Fibroblast of pulmonary artery (primary cell): Measurements from ENCODE around the gene TRUB2.

Experiments
- DNase-seq: peaks from one replicate; pipeline ENCODE4 v3.0.0-alpha.2; 2010; ENCODE audit warnings: low read depth
- H3K4me3 ChIP-seq: replicated peaks from 2 replicates; pipeline ENCODE4 v1.5.1; 2011; ENCODE audit warnings: low read depth, mild to moderate bottlenecking, control low read depth, low read length, moderate library complexity
- TF ChIP-seq, protein P1 (sequence below): IDR thresholded peaks from 2 replicates; pipeline ENCODE4 v1.5.1; 2011; ENCODE audit warnings: mild to moderate bottlenecking, control low read depth, low read length, inconsistent platforms; ENCODE audit errors: missing control alignments

TRUB2 gene

DNA sequence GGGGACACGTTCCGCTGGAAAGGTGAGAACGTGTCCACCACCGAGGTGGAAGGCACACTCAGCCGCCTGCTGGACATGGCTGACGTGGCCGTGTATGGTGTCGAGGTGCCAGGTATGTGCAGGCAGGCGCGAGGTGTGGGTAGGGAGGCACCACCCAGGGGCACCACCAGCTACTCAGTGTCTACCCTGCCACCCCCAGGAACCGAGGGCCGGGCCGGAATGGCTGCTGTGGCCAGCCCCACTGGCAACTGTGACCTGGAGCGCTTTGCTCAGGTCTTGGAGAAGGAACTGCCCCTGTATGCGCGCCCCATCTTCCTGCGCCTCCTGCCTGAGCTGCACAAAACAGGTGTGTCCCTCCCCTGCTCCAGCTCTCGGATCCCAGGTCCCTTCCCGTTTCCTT lies 33.2 kb upstream of the TRUB2 start:
- H3K4me3 ChIP-seq: no peak overlapping the region
- DNase-seq: no peak
- TF ChIP-seq, protein P1, sequence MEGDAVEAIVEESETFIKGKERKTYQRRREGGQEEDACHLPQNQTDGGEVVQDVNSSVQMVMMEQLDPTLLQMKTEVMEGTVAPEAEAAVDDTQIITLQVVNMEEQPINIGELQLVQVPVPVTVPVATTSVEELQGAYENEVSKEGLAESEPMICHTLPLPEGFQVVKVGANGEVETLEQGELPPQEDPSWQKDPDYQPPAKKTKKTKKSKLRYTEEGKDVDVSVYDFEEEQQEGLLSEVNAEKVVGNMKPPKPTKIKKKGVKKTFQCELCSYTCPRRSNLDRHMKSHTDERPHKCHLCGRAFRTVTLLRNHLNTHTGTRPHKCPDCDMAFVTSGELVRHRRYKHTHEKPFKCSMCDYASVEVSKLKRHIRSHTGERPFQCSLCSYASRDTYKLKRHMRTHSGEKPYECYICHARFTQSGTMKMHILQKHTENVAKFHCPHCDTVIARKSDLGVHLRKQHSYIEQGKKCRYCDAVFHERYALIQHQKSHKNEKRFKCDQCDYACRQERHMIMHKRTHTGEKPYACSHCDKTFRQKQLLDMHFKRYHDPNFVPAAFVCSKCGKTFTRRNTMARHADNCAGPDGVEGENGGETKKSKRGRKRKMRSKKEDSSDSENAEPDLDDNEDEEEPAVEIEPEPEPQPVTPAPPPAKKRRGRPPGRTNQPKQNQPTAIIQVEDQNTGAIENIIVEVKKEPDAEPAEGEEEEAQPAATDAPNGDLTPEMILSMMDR: no peak

DNA sequence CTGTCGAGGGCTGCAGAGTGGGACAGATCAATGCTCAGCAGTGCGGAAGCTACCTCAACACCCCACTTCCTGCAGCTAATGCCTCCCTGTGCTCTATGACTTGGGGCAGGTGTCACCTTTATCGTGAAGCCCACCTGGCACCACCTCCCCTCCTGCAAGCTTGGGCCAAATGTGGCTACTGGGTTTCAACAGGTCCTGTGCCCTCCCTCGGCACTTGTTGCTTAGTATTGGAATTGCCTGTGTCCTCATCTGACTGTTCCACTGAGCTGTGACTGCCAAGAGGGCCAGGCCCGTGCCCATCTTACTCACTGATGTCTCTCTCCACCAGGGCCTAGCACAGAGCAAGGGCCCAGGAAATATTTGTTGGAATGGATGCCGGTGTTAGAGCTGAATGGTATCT lies 27.5 kb upstream of the TRUB2 start:
- no peak overlapping the region for H3K4me3 ChIP-seq
- TF ChIP-seq, protein P1: no peak
- DNase-seq: no peak

DNA sequence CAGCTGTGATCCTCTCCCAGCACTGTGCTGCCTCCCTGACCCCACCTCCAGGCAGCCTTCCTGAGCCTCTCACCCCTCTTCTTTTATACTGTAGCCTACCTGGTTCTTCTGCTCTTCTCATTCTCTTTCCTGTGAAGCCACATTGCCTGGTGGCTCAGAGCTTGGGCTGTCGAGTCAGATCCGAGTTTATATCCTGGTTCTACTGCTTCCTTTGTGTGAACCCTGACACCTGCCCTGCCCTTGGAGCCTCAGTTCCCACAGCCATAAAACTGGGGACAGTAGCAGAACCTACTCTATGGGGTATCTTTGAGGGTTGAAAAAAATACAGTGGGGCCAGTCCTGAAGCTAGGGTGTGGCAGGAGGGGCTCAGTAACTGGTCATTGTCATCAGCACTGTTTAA lies 26.9 kb upstream of the TRUB2 start:
- H3K4me3 ChIP-seq: no peak overlapping the region
- TF ChIP-seq, protein P1: no peak
- DNase-seq: no peak

DNA sequence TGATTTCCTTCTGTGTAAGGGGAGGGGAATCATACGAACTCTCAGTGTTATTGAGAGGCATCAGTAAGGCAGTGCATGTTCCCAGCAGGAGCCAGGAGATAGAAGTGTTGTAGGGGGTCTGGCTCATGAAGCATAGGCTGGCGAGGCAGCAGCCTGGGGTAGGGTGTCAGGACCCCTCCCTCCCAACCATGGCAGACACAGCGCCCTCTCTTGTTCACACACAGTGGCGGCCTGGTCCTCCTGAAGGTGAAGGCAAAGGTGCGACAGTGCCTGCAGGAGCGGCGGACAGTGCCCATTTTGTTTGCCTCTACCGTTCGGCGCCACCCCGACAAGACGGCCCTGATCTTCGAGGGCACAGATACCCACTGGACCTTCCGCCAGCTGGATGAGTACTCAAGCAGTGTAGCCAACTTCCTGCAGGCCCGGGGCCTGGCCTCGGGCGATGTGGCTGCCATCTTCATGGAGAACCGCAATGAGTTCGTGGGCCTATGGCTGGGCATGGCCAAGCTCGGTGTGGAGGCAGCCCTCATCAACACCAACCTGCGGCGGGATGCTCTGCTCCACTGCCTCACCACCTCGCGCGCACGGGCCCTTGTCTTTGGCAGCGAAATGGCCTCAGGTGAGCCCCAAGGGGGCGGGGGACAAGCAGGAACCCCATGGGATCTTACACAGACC lies 22.8 kb upstream of the TRUB2 start:
- no peak overlapping the region for H3K4me3 ChIP-seq
- no peak for DNase-seq
- TF ChIP-seq, protein P1: no peak

DNA sequence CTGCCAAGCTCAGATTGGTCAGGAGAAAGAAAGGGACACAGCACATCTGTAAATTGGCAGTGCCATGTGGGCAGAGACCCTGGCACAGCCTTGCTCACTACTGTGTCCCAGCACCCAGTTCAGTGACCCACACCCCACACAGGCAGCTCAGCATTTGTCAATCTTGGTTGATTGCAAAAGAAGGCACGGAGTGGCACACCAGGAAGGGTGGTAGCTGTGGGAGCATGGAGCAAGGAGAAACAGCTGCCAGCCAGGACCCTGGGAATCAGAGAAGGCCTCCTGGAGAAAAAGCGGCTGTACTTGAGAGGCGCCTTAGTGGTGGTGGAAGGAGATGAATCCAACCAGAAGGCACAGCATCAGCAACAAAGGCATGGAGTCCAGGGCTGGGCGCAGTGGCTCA lies 21.6 kb upstream of the TRUB2 start:
- H3K4me3 ChIP-seq: no peak overlapping the region
- DNase-seq: no peak
- TF ChIP-seq, protein P1: no peak

DNA sequence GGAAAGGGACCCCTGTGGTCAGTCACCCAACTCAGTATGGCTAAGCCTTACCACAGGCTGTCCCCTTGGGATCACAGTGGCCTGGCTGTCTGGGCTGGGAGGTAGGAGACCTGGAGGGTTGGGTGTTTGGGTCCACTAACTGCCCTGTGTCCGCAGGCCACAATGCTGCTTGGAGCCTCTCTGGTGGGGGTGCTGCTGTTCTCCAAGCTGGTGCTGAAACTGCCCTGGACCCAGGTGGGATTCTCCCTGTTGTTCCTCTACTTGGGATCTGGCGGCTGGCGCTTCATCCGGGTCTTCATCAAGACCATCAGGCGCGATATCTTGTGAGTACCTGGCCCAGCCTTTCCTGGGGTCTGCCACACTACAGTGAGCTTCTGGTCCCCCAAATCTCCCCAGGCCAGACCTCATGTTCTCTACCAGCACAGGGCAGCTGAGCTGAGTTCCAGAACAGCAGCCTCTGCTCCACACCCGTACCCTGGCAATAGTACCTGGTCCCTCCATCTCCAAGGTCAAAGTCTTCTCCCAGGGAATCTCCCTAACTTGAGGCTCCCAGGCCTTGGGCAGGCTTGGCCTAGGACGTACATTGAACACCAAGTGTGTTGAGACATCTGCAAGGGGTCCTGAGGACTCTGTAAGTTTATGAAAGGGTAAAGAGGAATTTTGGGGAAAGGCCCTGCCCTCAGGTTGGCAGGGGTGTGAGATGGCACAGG lies 20.9 kb upstream of the TRUB2 start:
- no peak for DNase-seq
- TF ChIP-seq, protein P1: no peak
- H3K4me3 ChIP-seq: no peak overlapping the region
